H1 (cell line): ENCODE results near the gene SGK2. TPM values are rescaled to one million over a fixed set of nuclear protein-coding genes. Genes with fewer than 3 reads are reported as not detected.
"Not testable (repeated sequence)": the region's sequence is repeated elsewhere in the genome, so short reads cannot be mapped to it uniquely, and the experiment has no call there.

Experiments
- CTCF ChIA-PET: fragments of 300-600 bp; sonication (Branson Sonifier 250); formaldehyde crosslinking; loops from one replicate; lab custom pipeline; 2021; ENCODE audit not compliant: partially characterized antibody; lab: Charles Lee
- POLR2A ChIA-PET: fragments of 300-600 bp; sonication (Branson Sonifier 250); formaldehyde crosslinking; loops from one replicate; lab custom pipeline; 2021; ENCODE audit warnings: inconsistent platforms; ENCODE audit not compliant: partially characterized antibody; lab: Charles Lee
- DNase-seq, 2 experiments: peaks; one replicate each; pipeline versions ENCODE4 v3.0.0 to v3.0.0-alpha.2; 2010 to 2022; ENCODE audit warnings: low spot score in 2 of 2, low read depth in 1 of 2, mixed read lengths in 1 of 2
- FAIRE-seq: peaks from 2 replicates; lab custom pipeline; 2011; peaks lifted over from hg19 to GRCh38; lab: Jason Lieb, UNC
- H2AFZ ChIP-seq: 2 replicates; pipeline ENCODE4 v1.8.1; 2012; ENCODE audit warnings: low read length, inconsistent platforms
- H2AK5ac ChIP-seq: 2 replicates; pipeline ENCODE4 v1.6.1; 2013; ENCODE audit warnings: low read depth, low read length
- H2BK120ac ChIP-seq: replicated peaks from 2 replicates; pipeline ENCODE3; 2013; ENCODE audit warnings: low read depth, low read length, inconsistent platforms
- H2BK12ac ChIP-seq: 2 replicates; pipeline ENCODE4 v1.6.1; 2013; ENCODE audit warnings: low read depth, low read length
- H2BK15ac ChIP-seq: 2 replicates; pipeline ENCODE4 v1.6.1; 2013; ENCODE audit warnings: low read length
- H2BK20ac ChIP-seq: 2 replicates; pipeline ENCODE4 v1.6.1; 2013; ENCODE audit warnings: low read length
- H2BK5ac ChIP-seq: 2 replicates; pipeline ENCODE4 v1.6.1; 2013; ENCODE audit warnings: low read depth, low read length
- H3K14ac ChIP-seq: 2 replicates; pipeline ENCODE4 v1.6.1; 2013; ENCODE audit warnings: inconsistent platforms; ENCODE audit not compliant: insufficient read length
- H3K18ac ChIP-seq: 2 replicates; pipeline ENCODE4 v1.6.1; 2013; ENCODE audit warnings: low read length; ENCODE audit errors: extremely low read depth
- H3K23ac ChIP-seq: 2 replicates; pipeline ENCODE4 v1.6.1; 2013; ENCODE audit warnings: inconsistent platforms; ENCODE audit not compliant: insufficient read length
- H3K23me2 ChIP-seq: 2 replicates; pipeline ENCODE4 v1.6.1; 2013; ENCODE audit warnings: low read depth, low read length
- H3K27ac ChIP-seq: 2 replicates; pipeline ENCODE4 v1.6.1; 2011; ENCODE audit warnings: low read depth, low read length, inconsistent platforms
- H3K27me3 ChIP-seq, 4 experiments: replicated peaks in 1 of 4; 1 replicate in 1 of 4; 2 replicates in 3 of 4; pipeline versions ENCODE4 v1.6.1 to v1.8.1; 2011 to 2013; ENCODE audit warnings: low read length in 3 of 4, mild to moderate bottlenecking in 3 of 4, inconsistent platforms in 2 of 4, mixed read lengths in 2 of 4, moderate library complexity in 1 of 4; ENCODE audit not compliant: control insufficient read depth in 3 of 4, insufficient read depth in 3 of 4; ENCODE audit errors: extremely low read depth in 1 of 4
- H3K36me3 ChIP-seq, 4 experiments: 2 replicates each; pipeline versions ENCODE4 v1.6.1 to v1.8.1; 2011 to 2013; ENCODE audit warnings: mild to moderate bottlenecking in 4 of 4, low read length in 3 of 4, moderate library complexity in 2 of 4, control low read depth in 1 of 4, inconsistent platforms in 1 of 4; ENCODE audit not compliant: insufficient read depth in 4 of 4, control insufficient read depth in 2 of 4
- H3K4ac ChIP-seq: replicated peaks from 2 replicates; pipeline ENCODE3; 2013; ENCODE audit warnings: low read length, low read depth, mixed read lengths, inconsistent platforms; ENCODE audit not compliant: insufficient read length
- H3K4me1 ChIP-seq, 4 experiments: replicated peaks in 1 of 4; 1 replicate in 1 of 4; 2 replicates in 3 of 4; pipeline versions ENCODE4 v1.6.1 to v1.8.1; 2011 to 2013; ENCODE audit warnings: low read length in 3 of 4, inconsistent platforms in 2 of 4, mixed read lengths in 1 of 4; ENCODE audit not compliant: insufficient read depth in 4 of 4, control insufficient read depth in 3 of 4
- H3K4me2 ChIP-seq, 2 experiments: 2 replicates each; pipeline versions ENCODE4 v1.6.1 to v1.8.1; 2011 to 2013; ENCODE audit warnings: low read depth in 2 of 2, low read length in 2 of 2, control low read depth in 1 of 2, inconsistent platforms in 1 of 2, mild to moderate bottlenecking in 1 of 2; ENCODE audit not compliant: insufficient read depth in 1 of 2
- H3K4me3 ChIP-seq, 4 experiments: fragments of 200-600, 300-600 bp in 1 of 4; sonication (generic), shearing (Covaris generic), sonication (Bioruptor Twin) in 1 of 4; 2 replicates each; pipeline versions ENCODE4 v1.5.1 to v1.8.1; 2011 to 2016; ENCODE audit warnings: low read length in 4 of 4, low read depth in 3 of 4, control low read depth in 2 of 4, inconsistent platforms in 2 of 4, mild to moderate bottlenecking in 2 of 4, mixed read lengths in 1 of 4, moderate library complexity in 1 of 4; ENCODE audit not compliant: insufficient read depth in 2 of 4; ENCODE audit errors: extremely low read depth in 1 of 4
- H3K56ac ChIP-seq: replicated peaks from 2 replicates; pipeline ENCODE3; 2013; ENCODE audit warnings: low read depth, mild to moderate bottlenecking, mixed read lengths, low read length, inconsistent platforms; ENCODE audit not compliant: insufficient read length
- H3K79me1 ChIP-seq: 2 replicates; pipeline ENCODE4 v1.6.1; 2013; ENCODE audit warnings: low read depth, low read length, control low read depth
- H3K79me2 ChIP-seq, 2 experiments: 2 replicates each; pipeline versions ENCODE4 v1.6.1 to v1.8.1; 2012 to 2013; ENCODE audit warnings: low read length in 2 of 2, mild to moderate bottlenecking in 2 of 2, inconsistent platforms in 1 of 2; ENCODE audit not compliant: insufficient read depth in 2 of 2, control insufficient read depth in 1 of 2
- H3K9ac ChIP-seq, 4 experiments: replicated peaks in 1 of 4; 1 replicate in 1 of 4; 2 replicates in 3 of 4; pipeline versions ENCODE4 v1.6.1 to v1.8.1; 2011 to 2013; ENCODE audit warnings: low read depth in 3 of 4, low read length in 3 of 4, control low read depth in 2 of 4, mild to moderate bottlenecking in 2 of 4, moderate library complexity in 2 of 4, inconsistent platforms in 1 of 4; ENCODE audit errors: extremely low read depth in 1 of 4
- H3K9me3 ChIP-seq, 2 experiments: 2 replicates each; pipeline versions ENCODE4 v1.6.1 to v1.8.1; 2012 to 2013; ENCODE audit warnings: mild to moderate bottlenecking in 2 of 2, moderate library complexity in 2 of 2, control low read depth in 1 of 2, inconsistent platforms in 1 of 2, low read depth in 1 of 2, low read length in 1 of 2, mixed read lengths in 1 of 2; ENCODE audit not compliant: insufficient read depth in 2 of 2
- H4K20me1 ChIP-seq, 2 experiments: replicated peaks in 1 of 2; 2 replicates each; pipeline versions ENCODE3 to v1.8.1; 2011 to 2013; ENCODE audit warnings: inconsistent platforms in 2 of 2, low read length in 2 of 2, mild to moderate bottlenecking in 1 of 2; ENCODE audit not compliant: insufficient read depth in 2 of 2, control insufficient read depth in 1 of 2
- H4K5ac ChIP-seq: 2 replicates; pipeline ENCODE4 v1.6.1; 2013; ENCODE audit warnings: low read length, low read depth, mixed read lengths, inconsistent platforms; ENCODE audit not compliant: insufficient read length
- H4K8ac ChIP-seq: 2 replicates; pipeline ENCODE4 v1.8.0; 2013; ENCODE audit warnings: mild to moderate bottlenecking, moderate library complexity, low read length, inconsistent platforms; ENCODE audit not compliant: insufficient read depth; ENCODE audit errors: extremely low read depth
- H4K91ac ChIP-seq: replicated peaks from 2 replicates; pipeline ENCODE3; 2013; ENCODE audit warnings: low read length, mixed read lengths, inconsistent platforms; ENCODE audit not compliant: insufficient read length
- WGBS, 2 experiments: shearing (Covaris generic) in 1 of 2; methylation state at CpG; one replicate each; pipeline versions ENCODE4 v1.1.6 to v1.1.7; 2013 to 2015; ENCODE audit warnings: low lambda C conversion rate in 2 of 2, mixed read lengths in 2 of 2, inconsistent platforms in 1 of 2, low coverage in 1 of 2, missing lambda C conversion rate in 1 of 2; ENCODE audit not compliant: insufficient replicate concordance in 2 of 2, insufficient coverage in 1 of 2, insufficient read length in 1 of 2; ENCODE audit errors: extremely low coverage in 1 of 2, missing lambda C conversion rate in 1 of 2; 5-methylcytosine and 5-hydroxymethylcytosine counted together
- polyA plus RNA-seq, 7 experiments: library from polyadenylated mRNA; depleted of rRNA in 3 of 7; stranded (reverse) in 5 of 7; unstranded in 2 of 7; fragments of >200 nt in 5 of 7; fragments of 200-250 nt in 2 of 7; gene quantifications; 1 replicate in 5 of 7; 2 replicates in 1 of 7; 4 replicates in 1 of 7; pipeline versions ENCODE4 v1.2.1 to v1.2.3, GENCODE V29; 2011 to 2013; ENCODE audit warnings: missing spikeins in 2 of 7, mixed read lengths in 2 of 7
- total RNA-seq: library from RNA; stranded (reverse); fragmentation: NEBNext Ultra II Directional; extraction: Animal tissue kit (Norgen Biotek cat#: 25700); gene quantifications from 2 replicates; pipeline ENCODE4 v1.2.1, GENCODE V29; 2021

Gene SGK2
- total and polyA plus RNA-seq, 2 of the 8 experiments (the other 6 are each of a cell fraction or from before 2014, with no cell fraction given) = 0.21 TPM; not detected in 1

GRCh38 chr20:43588526-43588925, 29.7 kb downstream of the SGK2 start:
- H2BK20ac ChIP-seq, H3K27ac ChIP-seq, H2BK12ac ChIP-seq, H3K27me3 ChIP-seq, H4K5ac ChIP-seq, H3K36me3 ChIP-seq, H3K56ac ChIP-seq, H2BK5ac ChIP-seq, H3K79me1 ChIP-seq, H3K4me1 ChIP-seq, DNase-seq, H4K91ac ChIP-seq, H3K4ac ChIP-seq, H3K4me2 ChIP-seq, H3K18ac ChIP-seq, H2BK15ac ChIP-seq, H3K9ac ChIP-seq, H4K8ac ChIP-seq, H3K79me2 ChIP-seq, H3K23me2 ChIP-seq, H4K20me1 ChIP-seq, FAIRE-seq, H3K9me3 ChIP-seq, H2BK120ac ChIP-seq, H3K4me3 ChIP-seq, H3K23ac ChIP-seq, H2AK5ac ChIP-seq, H3K14ac ChIP-seq, H2AFZ ChIP-seq: not testable (repeated sequence)
- POLR2A ChIA-PET = interaction anchor here (1.3 kb wide), 1 partner anchor 17 kb away, joined by 3 read pairs; no protein-coding TSS in a partner anchor
- CTCF ChIA-PET = interaction anchor here (0.7 to 1.0 kb wide), 3 partner anchors 12 to 133 kb away, joined by 3 to 4 read pairs (median 3); no protein-coding TSS in a partner anchor
- WGBS, 2 experiments = 90% methylated on average over 10 of the region's 10 CpGs; no CpG with 5 or more reads in 1 of the 2 experiments
